ENCODE measurements around the gene LUZP1.
A peak's percentile ranks its signal among the peaks of the same experiment; 100 is the strongest.
"Not testable (repeated sequence)": the region's sequence is repeated elsewhere in the genome, so short reads cannot be mapped to it uniquely, and the experiment has no call there.

The LUZP1 gene

GRCh38 chr1:23168445-23169194, at the start of gene LUZP1:
TSS of gene LUZP1 (minus strand) at chr1:23168856.
- DNase-seq (ENCODE audit: low read depth), result peak; percentile 78

GRCh38 chr1:23217421-23218115, 48.9 kb upstream of the LUZP1 start, which contains the start of gene HTR1D:
TSS of gene HTR1D (minus strand) at chr1:23217502. CDS start at chr1:23194219, 23,283 bp downstream.
- no peak for DNase-seq (ENCODE audit: low read depth)

GRCh38 chr1:23216771-23217420, 48.2 kb upstream of the LUZP1 start:
- DNase-seq (ENCODE audit: low read depth), result no peak

GRCh38 chr1:23215751-23216449, 47.2 kb upstream of the LUZP1 start:
- DNase-seq (ENCODE audit: low read depth), result no peak

- no peak for DNase-seq (ENCODE audit: low read depth)
These were observed 46.6 kb upstream of the LUZP1 start for GRCh38 chr1:23215291-23215690.

GRCh38 chr1:23214640-23215039, 46.0 kb upstream of the LUZP1 start:
- DNase-seq (ENCODE audit: low read depth), result peak; percentile 36

GRCh38 chr1:23211955-23212354, 43.3 kb upstream of the LUZP1 start:
- DNase-seq (ENCODE audit: low read depth), result no peak

- no peak for DNase-seq (ENCODE audit: low read depth)
These were observed 42.3 kb upstream of the LUZP1 start for GRCh38 chr1:23210963-23211362.

- peak; percentile 29 for DNase-seq (ENCODE audit: low read depth)
These were observed 41.7 kb upstream of the LUZP1 start for GRCh38 chr1:23210351-23210785.

- DNase-seq (ENCODE audit: low read depth), result no peak
These were observed 41.1 kb upstream of the LUZP1 start for GRCh38 chr1:23209770-23210169.

- DNase-seq (ENCODE audit: low read depth), result no peak
These were observed 39.9 kb upstream of the LUZP1 start for GRCh38 chr1:23208527-23208926.

- not testable (repeated sequence) for DNase-seq (ENCODE audit: low read depth)
These were observed 39.1 kb upstream of the LUZP1 start for GRCh38 chr1:23207733-23208132.

- DNase-seq (ENCODE audit: low read depth), result peak; percentile 89
These were observed 33.6 kb upstream of the LUZP1 start for GRCh38 chr1:23202263-23202749.

GRCh38 chr1:23200883-23201282, 32.2 kb upstream of the LUZP1 start:
- peak; percentile 16 for DNase-seq (ENCODE audit: low read depth)

- DNase-seq (ENCODE audit: low read depth), result peak; percentile 96
These were observed 29.7 kb upstream of the LUZP1 start for GRCh38 chr1:23198373-23198772.

- DNase-seq (ENCODE audit: low read depth), result peak; percentile 97
These were observed 28.1 kb upstream of the LUZP1 start for GRCh38 chr1:23196627-23197328.

GRCh38 chr1:23194119-23194984, 25.7 kb upstream of the LUZP1 start:
- peak; percentile 91 for DNase-seq (ENCODE audit: low read depth)

GRCh38 chr1:23193391-23194118, 24.9 kb upstream of the LUZP1 start:
- DNase-seq (ENCODE audit: low read depth), result no peak

GRCh38 chr1:23191199-23191598, 22.5 kb upstream of the LUZP1 start:
- DNase-seq (ENCODE audit: low read depth), result no peak

Measured in amniotic epithelial cell (primary cell).